HCT116 (cell line): ENCODE results near the gene KCNH2. TPM values are rescaled to one million over a fixed set of nuclear protein-coding genes. Genes with fewer than 3 reads are reported as not detected.

Source experiments
- ATAC-seq: fragments of 200-7000 bp; cut with Tn5 transposase; 2 replicates; pipeline ENCODE4 v1.9.1; 2020; ENCODE audit warnings: mild to moderate bottlenecking, moderate library complexity
- BruUV-seq: library from RNA; stranded (reverse); fragments of 400-500 nt; replicated peaks from 2 replicates; lab custom pipeline; 2021; lab: Mats Ljungman, UMichigan
- CTCF ChIA-PET: fragments of 300-600 bp; sonication (Branson Sonifier 250); formaldehyde crosslinking; loops from one replicate; lab custom pipeline; 2021; ENCODE audit warnings: antibody characterized with exemption; lab: Charles Lee
- POLR2A ChIA-PET: fragments of 300-600, 350-600 bp; sonication (Branson Sonifier 250); formaldehyde crosslinking; loops from one replicate; lab custom pipeline; 2021; ENCODE audit warnings: antibody characterized with exemption; lab: Charles Lee
- RAD21 ChIA-PET, 2 experiments: fragments of 300-600 bp; sonication (Branson Sonifier 250); formaldehyde crosslinking; loops; one replicate each; lab custom pipeline; 2023; ENCODE audit warnings: low total read pairs in 2 of 2; ENCODE audit not compliant: uncharacterized antibody in 2 of 2, unreplicated experiment in 2 of 2, low non-redundant PET in 1 of 2; lab: Charles Lee
- DNase-seq: peaks from one replicate; pipeline ENCODE4 v3.0.0-alpha.2; 2010; ENCODE audit warnings: low read depth, low spot score
- H2AFZ ChIP-seq: fragments of 200-600 bp; shearing (Covaris generic), sonication (generic); 2 replicates; pipeline ENCODE4 v1.6.1; 2017; ENCODE audit warnings: low read depth, mixed run types, mixed read lengths, antibody characterized with exemption, low read length; ENCODE audit not compliant: poor library complexity, severe bottlenecking
- H3K27ac ChIP-seq: 2 replicates; pipeline ENCODE4 v1.5.1; 2012; ENCODE audit warnings: low read depth, low read length
- H3K27me3 ChIP-seq: fragments of 200-600 bp; sonication (generic); 2 replicates; pipeline ENCODE4 v1.6.1; 2016; ENCODE audit warnings: mixed run types, low read length, mixed read lengths; ENCODE audit not compliant: insufficient read depth
- H3K36me3 ChIP-seq, 2 experiments: fragments of 200-500 bp in 1 of 2; fragments of 200-600 bp in 1 of 2; sonication (Bioruptor generic) in 1 of 2; sonication (generic) in 1 of 2; 2 replicates each; pipeline versions ENCODE4 v1.5.1 to v1.6.1; 2014 to 2016; ENCODE audit warnings: low read length in 2 of 2, inconsistent platforms in 1 of 2, mixed read lengths in 1 of 2, mixed run types in 1 of 2; ENCODE audit not compliant: insufficient read depth in 2 of 2, control insufficient read depth in 1 of 2
- H3K4me1 ChIP-seq, 2 experiments: fragments of 200-600 bp in 1 of 2; sonication (generic) in 1 of 2; 2 replicates each; pipeline versions ENCODE4 v1.5.1 to v1.6.1; 2012 to 2017; ENCODE audit warnings: low read length in 2 of 2, inconsistent platforms in 1 of 2, mild to moderate bottlenecking in 1 of 2, mixed read lengths in 1 of 2, mixed run types in 1 of 2, moderate library complexity in 1 of 2; ENCODE audit not compliant: insufficient read depth in 2 of 2, control insufficient read depth in 1 of 2
- H3K4me2 ChIP-seq: fragments of 200-600 bp; sonication (generic); 2 replicates; pipeline ENCODE4 v1.6.1; 2017; ENCODE audit warnings: mixed run types, low read length, mixed read lengths
- H3K4me3 ChIP-seq, 2 experiments: fragments of 200-600 bp in 1 of 2; sonication (generic) in 1 of 2; replicated peaks in 1 of 2; 2 replicates each; pipeline ENCODE4 v1.5.1; 2011 to 2016; ENCODE audit warnings: low read length in 2 of 2, control low read depth in 1 of 2, low read depth in 1 of 2, mild to moderate bottlenecking in 1 of 2, mixed read lengths in 1 of 2, mixed run types in 1 of 2
- H3K79me2 ChIP-seq: fragments of 200-600 bp; sonication (generic); 2 replicates; pipeline ENCODE4 v1.6.1; 2017; ENCODE audit warnings: mild to moderate bottlenecking, mixed run types, low read length, moderate library complexity, mixed read lengths; ENCODE audit not compliant: insufficient read depth
- H3K9ac ChIP-seq: fragments of 200-600 bp; sonication (generic); 2 replicates; pipeline ENCODE4 v1.6.1; 2016; ENCODE audit warnings: low read length, mixed read lengths
- H3K9me2 ChIP-seq: fragments of 200-600 bp; sonication (generic), shearing (Covaris generic); 2 replicates; pipeline ENCODE4 v1.6.1; 2017; ENCODE audit warnings: mixed run types, mild to moderate bottlenecking, moderate library complexity; ENCODE audit not compliant: insufficient read depth
- H3K9me3 ChIP-seq, 2 experiments: fragments of 200-500 bp in 1 of 2; fragments of 200-600 bp in 1 of 2; sonication (Bioruptor generic) in 1 of 2; sonication (generic) in 1 of 2; 2 replicates each; pipeline ENCODE4 v1.6.1; 2014 to 2017; ENCODE audit warnings: low read length in 2 of 2, mixed read lengths in 2 of 2, inconsistent platforms in 1 of 2, low read depth in 1 of 2, mild to moderate bottlenecking in 1 of 2, mixed run types in 1 of 2, moderate library complexity in 1 of 2; ENCODE audit not compliant: control insufficient read depth in 1 of 2, insufficient read depth in 1 of 2
- H4K20me1 ChIP-seq: fragments of 200-600 bp; sonication (generic), shearing (Covaris generic); 2 replicates; pipeline ENCODE4 v1.6.1; 2017; ENCODE audit warnings: mixed run types, mild to moderate bottlenecking, moderate library complexity; ENCODE audit not compliant: insufficient read depth
- CBX3 ChIP-seq: IDR thresholded peaks from 2 replicates; pipeline ENCODE4 v1.6.1; 2012; ENCODE audit warnings: low read depth
- CEBPB ChIP-seq: IDR thresholded peaks from 2 replicates; pipeline ENCODE4 v1.6.1; 2012; ENCODE audit warnings: low read depth
- EGR1 ChIP-seq: IDR thresholded peaks from 2 replicates; pipeline ENCODE4 v1.6.1; 2012; ENCODE audit warnings: low read depth
- EZH2 ChIP-seq: fragments of 200-600 bp; sonication (generic); IDR thresholded peaks from 2 replicates; pipeline ENCODE4 v1.6.1; 2017; ENCODE audit warnings: antibody characterized with exemption, mixed run types
- EZH2phosphoT487 ChIP-seq: fragments of 200-600 bp; IDR thresholded peaks from 2 replicates; pipeline ENCODE4 v1.6.1; 2018; ENCODE audit warnings: antibody characterized with exemption, borderline replicate concordance
- FOSL1 ChIP-seq: IDR thresholded peaks from 2 replicates; pipeline ENCODE4 v1.6.1; 2012; ENCODE audit warnings: low read depth
- POLR2A ChIP-seq: IDR thresholded peaks from 2 replicates; pipeline ENCODE4 v1.7.0; 2011; ENCODE audit warnings: borderline replicate concordance; ENCODE audit not compliant: insufficient read depth, insufficient read length; ENCODE audit errors: extremely low read depth
- POLR2AphosphoS5 ChIP-seq: IDR thresholded peaks from 2 replicates; pipeline ENCODE4 v1.6.1; 2011; ENCODE audit warnings: mild to moderate bottlenecking, low read depth, low read length, moderate library complexity
- RAD21 ChIP-seq: IDR thresholded peaks from 2 replicates; pipeline ENCODE4 v1.6.1; 2012; ENCODE audit warnings: low read depth, mild to moderate bottlenecking
- SIN3A ChIP-seq: IDR thresholded peaks from 2 replicates; pipeline ENCODE4 v1.6.1; 2012; ENCODE audit warnings: low read depth
- SP1 ChIP-seq: IDR thresholded peaks from 2 replicates; pipeline ENCODE4 v1.6.1; 2012; ENCODE audit warnings: low read depth
- SRF ChIP-seq: IDR thresholded peaks from 2 replicates; pipeline ENCODE4 v1.6.1; 2012; ENCODE audit warnings: low read depth
- TCF7L2 ChIP-seq: IDR thresholded peaks from 2 replicates; pipeline ENCODE4 v1.7.0; 2011; ENCODE audit warnings: borderline replicate concordance, inconsistent platforms; ENCODE audit not compliant: insufficient read depth, insufficient read length; ENCODE audit errors: extremely low read depth
- intact Hi-C: fragments of 100-400 bp; cut with micrococcal nuclease; formaldehyde crosslinking; loops from 2 replicates; pipeline ENCODE4 v1.10.0; 2022
- total RNA-seq: library from RNA; stranded (reverse); gene quantifications from one replicate; pipeline ENCODE4 v1.2.1, GENCODE V29; 2021; ENCODE audit not compliant: unreplicated experiment
- TF ChIP-seq, protein P1 (sequence below), 3 experiments: fragments of 200-600 bp in 1 of 3; sonication (generic) in 1 of 3; IDR thresholded peaks in 2 of 3; conservative IDR thresholded peaks in 1 of 3; 2 replicates each; pipeline ENCODE4 v1.5.1; 2012 to 2017; ENCODE audit warnings: low read depth in 2 of 3, low read length in 2 of 3, antibody characterized with exemption in 1 of 3, borderline replicate concordance in 1 of 3, control low read depth in 1 of 3, mild to moderate bottlenecking in 1 of 3, mixed read lengths in 1 of 3, mixed run types in 1 of 3, moderate library complexity in 1 of 3; ENCODE audit not compliant: insufficient read depth in 1 of 3
- TF ChIP-seq, protein P2 (sequence below): IDR thresholded peaks from 2 replicates; pipeline ENCODE4 v1.6.1; 2012; ENCODE audit warnings: low read depth

KCNH2 gene
- total RNA-seq, 1 experiment from 2014 or later, result 9.7 TPM

DNA sequence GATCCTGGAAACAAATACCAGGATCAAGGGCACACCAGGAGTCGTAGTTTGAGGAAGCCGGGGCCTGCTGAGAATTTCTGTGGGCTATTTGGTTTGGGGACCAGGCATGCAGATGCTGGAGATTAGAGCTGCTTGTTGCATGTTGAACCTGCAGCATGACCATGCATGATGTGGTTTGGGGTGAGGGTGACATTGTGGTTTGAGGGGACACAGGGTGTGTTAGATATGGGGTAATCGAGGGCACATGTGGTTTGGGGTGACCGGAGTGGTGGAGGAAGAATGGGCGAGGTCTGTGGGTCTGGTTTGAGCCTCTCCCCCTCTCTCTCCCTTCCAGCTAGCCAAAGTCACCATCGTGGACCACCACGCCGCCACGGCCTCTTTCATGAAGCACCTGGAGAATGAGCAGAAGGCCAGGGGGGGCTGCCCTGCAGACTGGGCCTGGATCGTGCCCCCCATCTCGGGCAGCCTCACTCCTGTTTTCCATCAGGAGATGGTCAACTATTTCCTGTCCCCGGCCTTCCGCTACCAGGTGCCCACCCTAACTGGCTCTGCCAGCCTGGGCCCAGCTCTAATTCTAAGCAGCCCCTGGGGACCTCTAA, 22.9 kb upstream of the KCNH2 start:
- H3K4me1 ChIP-seq, result no peaks in the 10 kb centered on the region
- H3K9me2 ChIP-seq, result no peaks in the 10 kb centered on the region
- BruUV-seq, result no TSS peak
- CTCF ChIA-PET, result no interaction called here
- TF ChIP-seq POLR2AphosphoS5 (no peak), SIN3A (no peak), CBX3 (no peak), RAD21 (no peak), EZH2phosphoT487 (no peak), FOSL1 (no peak), SP1 (no peak), CEBPB (no peak), EZH2 (no peak), POLR2A (no peak), TCF7L2 (no peak), EGR1 (no peak), SRF (no peak)
- TF ChIP-seq, protein P1, sequence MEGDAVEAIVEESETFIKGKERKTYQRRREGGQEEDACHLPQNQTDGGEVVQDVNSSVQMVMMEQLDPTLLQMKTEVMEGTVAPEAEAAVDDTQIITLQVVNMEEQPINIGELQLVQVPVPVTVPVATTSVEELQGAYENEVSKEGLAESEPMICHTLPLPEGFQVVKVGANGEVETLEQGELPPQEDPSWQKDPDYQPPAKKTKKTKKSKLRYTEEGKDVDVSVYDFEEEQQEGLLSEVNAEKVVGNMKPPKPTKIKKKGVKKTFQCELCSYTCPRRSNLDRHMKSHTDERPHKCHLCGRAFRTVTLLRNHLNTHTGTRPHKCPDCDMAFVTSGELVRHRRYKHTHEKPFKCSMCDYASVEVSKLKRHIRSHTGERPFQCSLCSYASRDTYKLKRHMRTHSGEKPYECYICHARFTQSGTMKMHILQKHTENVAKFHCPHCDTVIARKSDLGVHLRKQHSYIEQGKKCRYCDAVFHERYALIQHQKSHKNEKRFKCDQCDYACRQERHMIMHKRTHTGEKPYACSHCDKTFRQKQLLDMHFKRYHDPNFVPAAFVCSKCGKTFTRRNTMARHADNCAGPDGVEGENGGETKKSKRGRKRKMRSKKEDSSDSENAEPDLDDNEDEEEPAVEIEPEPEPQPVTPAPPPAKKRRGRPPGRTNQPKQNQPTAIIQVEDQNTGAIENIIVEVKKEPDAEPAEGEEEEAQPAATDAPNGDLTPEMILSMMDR (IDR thresholded peaks at IDR 0.05 in 2 of 3, conservative IDR thresholded peaks at IDR 0.05 in 1 of 3; ENCODE audit: borderline replicate concordance in 1 of 3, insufficient read depth in 1 of 3, low read depth in 2 of 3, low read length in 2 of 3), result no peak
- TF ChIP-seq, protein P2, sequence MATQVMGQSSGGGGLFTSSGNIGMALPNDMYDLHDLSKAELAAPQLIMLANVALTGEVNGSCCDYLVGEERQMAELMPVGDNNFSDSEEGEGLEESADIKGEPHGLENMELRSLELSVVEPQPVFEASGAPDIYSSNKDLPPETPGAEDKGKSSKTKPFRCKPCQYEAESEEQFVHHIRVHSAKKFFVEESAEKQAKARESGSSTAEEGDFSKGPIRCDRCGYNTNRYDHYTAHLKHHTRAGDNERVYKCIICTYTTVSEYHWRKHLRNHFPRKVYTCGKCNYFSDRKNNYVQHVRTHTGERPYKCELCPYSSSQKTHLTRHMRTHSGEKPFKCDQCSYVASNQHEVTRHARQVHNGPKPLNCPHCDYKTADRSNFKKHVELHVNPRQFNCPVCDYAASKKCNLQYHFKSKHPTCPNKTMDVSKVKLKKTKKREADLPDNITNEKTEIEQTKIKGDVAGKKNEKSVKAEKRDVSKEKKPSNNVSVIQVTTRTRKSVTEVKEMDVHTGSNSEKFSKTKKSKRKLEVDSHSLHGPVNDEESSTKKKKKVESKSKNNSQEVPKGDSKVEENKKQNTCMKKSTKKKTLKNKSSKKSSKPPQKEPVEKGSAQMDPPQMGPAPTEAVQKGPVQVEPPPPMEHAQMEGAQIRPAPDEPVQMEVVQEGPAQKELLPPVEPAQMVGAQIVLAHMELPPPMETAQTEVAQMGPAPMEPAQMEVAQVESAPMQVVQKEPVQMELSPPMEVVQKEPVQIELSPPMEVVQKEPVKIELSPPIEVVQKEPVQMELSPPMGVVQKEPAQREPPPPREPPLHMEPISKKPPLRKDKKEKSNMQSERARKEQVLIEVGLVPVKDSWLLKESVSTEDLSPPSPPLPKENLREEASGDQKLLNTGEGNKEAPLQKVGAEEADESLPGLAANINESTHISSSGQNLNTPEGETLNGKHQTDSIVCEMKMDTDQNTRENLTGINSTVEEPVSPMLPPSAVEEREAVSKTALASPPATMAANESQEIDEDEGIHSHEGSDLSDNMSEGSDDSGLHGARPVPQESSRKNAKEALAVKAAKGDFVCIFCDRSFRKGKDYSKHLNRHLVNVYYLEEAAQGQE, result no peak
- no peak overlapping the region for H3K9ac ChIP-seq
- no peaks in the 10 kb centered on the region for H4K20me1 ChIP-seq
- ATAC-seq (no peak), DNase-seq (no peak)
- no peak overlapping the region for H3K27ac ChIP-seq
- RAD21 ChIA-PET, result no interaction called here
- no peak overlapping the region for H2AFZ ChIP-seq
- no peak overlapping the region for H3K4me3 ChIP-seq
- no peaks in the 10 kb centered on the region for H3K27me3 ChIP-seq
- no peak overlapping the region for H3K4me2 ChIP-seq
- no peaks in the 10 kb centered on the region for H3K79me2 ChIP-seq
- no peaks in the 10 kb centered on the region for H3K9me3 ChIP-seq
- intact Hi-C loops, result no loop called here
- no peaks in the 10 kb centered on the region for H3K36me3 ChIP-seq
- POLR2A ChIA-PET, result no interaction called here
